SK-N-SH (cell line): ENCODE data around the gene NIT1.

Source experiments
- EZH2phosphoT487 ChIP-seq: fragments of 200-600 bp; sonication (generic); IDR thresholded peaks from 2 replicates; pipeline ENCODE4 v1.6.1; 2017; ENCODE audit warnings: low read depth, mixed run types, mild to moderate bottlenecking, antibody characterized with exemption, moderate library complexity, borderline replicate concordance
- GATA2 ChIP-seq: sonication (generic); formaldehyde crosslinking; IDR thresholded peaks from 2 replicates; pipeline ENCODE4 v1.5.0; 2020; ENCODE audit warnings: mild to moderate bottlenecking, missing genetic modification reagents
- MXI1 ChIP-seq: IDR thresholded peaks from 2 replicates; pipeline ENCODE4 v1.6.1; 2012; ENCODE audit warnings: mild to moderate bottlenecking, low read depth, low read length, improper control_type of control experiment
- RCOR1 ChIP-seq: fragments of 150-350 bp; IDR thresholded peaks from 2 replicates; pipeline ENCODE4 v1.6.1; 2017; ENCODE audit warnings: antibody characterized with exemption, low read length
- SMC3 ChIP-seq: IDR thresholded peaks from 2 replicates; pipeline ENCODE4 v1.6.1; 2012; ENCODE audit warnings: low read depth, low read length, improper control_type of control experiment
- TAF1 ChIP-seq: IDR thresholded peaks from 2 replicates; pipeline ENCODE4 v1.6.1; 2012; ENCODE audit warnings: low read depth, mild to moderate bottlenecking, low read length, moderate library complexity, borderline replicate concordance
- TCF12 ChIP-seq: IDR thresholded peaks from 2 replicates; pipeline ENCODE4 v1.4.0; 2012
- TF ChIP-seq, protein P1 (sequence below): IDR thresholded peaks from 2 replicates; pipeline ENCODE4 v1.4.0; 2012; ENCODE audit warnings: low read depth
- TF ChIP-seq, protein P2 (sequence below): fragments of 200-600 bp; sonication (generic); IDR thresholded peaks from 2 replicates; pipeline ENCODE4 v1.6.1; 2017; ENCODE audit warnings: antibody characterized with exemption, mild to moderate bottlenecking, moderate library complexity
- TF ChIP-seq, protein P3 (sequence below): fragments of 150-350 bp; IDR thresholded peaks from 2 replicates; pipeline ENCODE4 v1.6.1; 2016; ENCODE audit warnings: mild to moderate bottlenecking, low read depth, low read length
- TF ChIP-seq, protein P4 (sequence below): fragments of 150-350 bp; IDR thresholded peaks from 2 replicates; pipeline ENCODE4 v1.6.1; 2017; ENCODE audit warnings: antibody characterized with exemption, low read length, low read depth, borderline replicate concordance

- no peak for TF ChIP-seq TAF1
- no peak for TF ChIP-seq RCOR1
- TF ChIP-seq, protein P1, sequence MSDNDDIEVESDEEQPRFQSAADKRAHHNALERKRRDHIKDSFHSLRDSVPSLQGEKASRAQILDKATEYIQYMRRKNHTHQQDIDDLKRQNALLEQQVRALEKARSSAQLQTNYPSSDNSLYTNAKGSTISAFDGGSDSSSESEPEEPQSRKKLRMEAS: no peak
- TF ChIP-seq MXI1: no peak
- no peak for TF ChIP-seq TCF12
- TF ChIP-seq, protein P2, sequence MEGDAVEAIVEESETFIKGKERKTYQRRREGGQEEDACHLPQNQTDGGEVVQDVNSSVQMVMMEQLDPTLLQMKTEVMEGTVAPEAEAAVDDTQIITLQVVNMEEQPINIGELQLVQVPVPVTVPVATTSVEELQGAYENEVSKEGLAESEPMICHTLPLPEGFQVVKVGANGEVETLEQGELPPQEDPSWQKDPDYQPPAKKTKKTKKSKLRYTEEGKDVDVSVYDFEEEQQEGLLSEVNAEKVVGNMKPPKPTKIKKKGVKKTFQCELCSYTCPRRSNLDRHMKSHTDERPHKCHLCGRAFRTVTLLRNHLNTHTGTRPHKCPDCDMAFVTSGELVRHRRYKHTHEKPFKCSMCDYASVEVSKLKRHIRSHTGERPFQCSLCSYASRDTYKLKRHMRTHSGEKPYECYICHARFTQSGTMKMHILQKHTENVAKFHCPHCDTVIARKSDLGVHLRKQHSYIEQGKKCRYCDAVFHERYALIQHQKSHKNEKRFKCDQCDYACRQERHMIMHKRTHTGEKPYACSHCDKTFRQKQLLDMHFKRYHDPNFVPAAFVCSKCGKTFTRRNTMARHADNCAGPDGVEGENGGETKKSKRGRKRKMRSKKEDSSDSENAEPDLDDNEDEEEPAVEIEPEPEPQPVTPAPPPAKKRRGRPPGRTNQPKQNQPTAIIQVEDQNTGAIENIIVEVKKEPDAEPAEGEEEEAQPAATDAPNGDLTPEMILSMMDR: no peak
- TF ChIP-seq, protein P3, sequence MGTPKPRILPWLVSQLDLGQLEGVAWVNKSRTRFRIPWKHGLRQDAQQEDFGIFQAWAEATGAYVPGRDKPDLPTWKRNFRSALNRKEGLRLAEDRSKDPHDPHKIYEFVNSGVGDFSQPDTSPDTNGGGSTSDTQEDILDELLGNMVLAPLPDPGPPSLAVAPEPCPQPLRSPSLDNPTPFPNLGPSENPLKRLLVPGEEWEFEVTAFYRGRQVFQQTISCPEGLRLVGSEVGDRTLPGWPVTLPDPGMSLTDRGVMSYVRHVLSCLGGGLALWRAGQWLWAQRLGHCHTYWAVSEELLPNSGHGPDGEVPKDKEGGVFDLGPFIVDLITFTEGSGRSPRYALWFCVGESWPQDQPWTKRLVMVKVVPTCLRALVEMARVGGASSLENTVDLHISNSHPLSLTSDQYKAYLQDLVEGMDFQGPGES: no peak
- TF ChIP-seq, protein P4, sequence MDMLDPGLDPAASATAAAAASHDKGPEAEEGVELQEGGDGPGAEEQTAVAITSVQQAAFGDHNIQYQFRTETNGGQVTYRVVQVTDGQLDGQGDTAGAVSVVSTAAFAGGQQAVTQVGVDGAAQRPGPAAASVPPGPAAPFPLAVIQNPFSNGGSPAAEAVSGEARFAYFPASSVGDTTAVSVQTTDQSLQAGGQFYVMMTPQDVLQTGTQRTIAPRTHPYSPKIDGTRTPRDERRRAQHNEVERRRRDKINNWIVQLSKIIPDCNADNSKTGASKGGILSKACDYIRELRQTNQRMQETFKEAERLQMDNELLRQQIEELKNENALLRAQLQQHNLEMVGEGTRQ: no peak
- no peak for TF ChIP-seq EZH2phosphoT487
- no peak for TF ChIP-seq GATA2 (CRISPR knock-in tag)
- no peak for TF ChIP-seq SMC3
These were observed 43.1 kb upstream of the NIT1 start for GRCh38 chr1:161074676-161075368.
